ENCODE data around the gene KLHDC7B.

Gene KLHDC7B

DNA sequence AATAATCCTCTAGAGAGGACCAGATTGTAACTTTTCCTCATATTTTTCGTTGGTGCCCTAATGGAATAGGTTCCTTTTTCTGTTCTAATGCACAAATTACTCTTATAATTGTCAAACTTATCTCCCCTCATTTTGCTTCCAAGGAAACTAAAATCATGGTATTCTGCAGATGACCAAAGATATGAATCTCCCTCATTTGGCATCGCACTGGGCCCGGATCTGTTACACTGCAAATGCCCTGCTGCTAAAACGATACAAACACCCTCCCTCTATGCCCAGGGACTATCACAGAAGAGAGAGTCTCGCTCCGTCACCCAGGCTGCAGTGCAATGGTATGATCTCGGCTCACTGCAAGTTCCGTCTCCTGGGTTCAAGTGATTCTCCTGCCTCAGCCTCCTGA is 7.6 kb downstream of the KLHDC7B start:
- H3K4me3 ChIP-seq (replicated peaks; ENCODE audit: insufficient read depth, low read length), result no peak overlapping the region
- no peak overlapping the region for H3K27ac ChIP-seq (replicated peaks)
- no peak for DNase-seq (ENCODE audit: low read depth in 1 of 2, low spot score in 1 of 2)
- no peaks in the 10 kb centered on the region for H3K27me3 ChIP-seq (ENCODE audit: insufficient read depth, poor library complexity, severe bottlenecking)
- no peak for TF ChIP-seq POLR2AphosphoS5 (IDR thresholded peaks at IDR 0.05; ENCODE audit: low read depth)
- TF ChIP-seq, protein P1, sequence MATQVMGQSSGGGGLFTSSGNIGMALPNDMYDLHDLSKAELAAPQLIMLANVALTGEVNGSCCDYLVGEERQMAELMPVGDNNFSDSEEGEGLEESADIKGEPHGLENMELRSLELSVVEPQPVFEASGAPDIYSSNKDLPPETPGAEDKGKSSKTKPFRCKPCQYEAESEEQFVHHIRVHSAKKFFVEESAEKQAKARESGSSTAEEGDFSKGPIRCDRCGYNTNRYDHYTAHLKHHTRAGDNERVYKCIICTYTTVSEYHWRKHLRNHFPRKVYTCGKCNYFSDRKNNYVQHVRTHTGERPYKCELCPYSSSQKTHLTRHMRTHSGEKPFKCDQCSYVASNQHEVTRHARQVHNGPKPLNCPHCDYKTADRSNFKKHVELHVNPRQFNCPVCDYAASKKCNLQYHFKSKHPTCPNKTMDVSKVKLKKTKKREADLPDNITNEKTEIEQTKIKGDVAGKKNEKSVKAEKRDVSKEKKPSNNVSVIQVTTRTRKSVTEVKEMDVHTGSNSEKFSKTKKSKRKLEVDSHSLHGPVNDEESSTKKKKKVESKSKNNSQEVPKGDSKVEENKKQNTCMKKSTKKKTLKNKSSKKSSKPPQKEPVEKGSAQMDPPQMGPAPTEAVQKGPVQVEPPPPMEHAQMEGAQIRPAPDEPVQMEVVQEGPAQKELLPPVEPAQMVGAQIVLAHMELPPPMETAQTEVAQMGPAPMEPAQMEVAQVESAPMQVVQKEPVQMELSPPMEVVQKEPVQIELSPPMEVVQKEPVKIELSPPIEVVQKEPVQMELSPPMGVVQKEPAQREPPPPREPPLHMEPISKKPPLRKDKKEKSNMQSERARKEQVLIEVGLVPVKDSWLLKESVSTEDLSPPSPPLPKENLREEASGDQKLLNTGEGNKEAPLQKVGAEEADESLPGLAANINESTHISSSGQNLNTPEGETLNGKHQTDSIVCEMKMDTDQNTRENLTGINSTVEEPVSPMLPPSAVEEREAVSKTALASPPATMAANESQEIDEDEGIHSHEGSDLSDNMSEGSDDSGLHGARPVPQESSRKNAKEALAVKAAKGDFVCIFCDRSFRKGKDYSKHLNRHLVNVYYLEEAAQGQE (IDR thresholded peaks at IDR 0.05; ENCODE audit: insufficient replicate concordance, low read depth), result no peak
- no peak for TF ChIP-seq CTCF (IDR thresholded peaks at IDR 0.05; ENCODE audit: insufficient read depth, low read length)
- TF ChIP-seq GABPA (IDR thresholded peaks at IDR 0.05; ENCODE audit: low read depth), result no peak
- TF ChIP-seq SPI1 (IDR thresholded peaks at IDR 0.05; ENCODE audit: borderline replicate concordance, low read depth), result no peak

DNA sequence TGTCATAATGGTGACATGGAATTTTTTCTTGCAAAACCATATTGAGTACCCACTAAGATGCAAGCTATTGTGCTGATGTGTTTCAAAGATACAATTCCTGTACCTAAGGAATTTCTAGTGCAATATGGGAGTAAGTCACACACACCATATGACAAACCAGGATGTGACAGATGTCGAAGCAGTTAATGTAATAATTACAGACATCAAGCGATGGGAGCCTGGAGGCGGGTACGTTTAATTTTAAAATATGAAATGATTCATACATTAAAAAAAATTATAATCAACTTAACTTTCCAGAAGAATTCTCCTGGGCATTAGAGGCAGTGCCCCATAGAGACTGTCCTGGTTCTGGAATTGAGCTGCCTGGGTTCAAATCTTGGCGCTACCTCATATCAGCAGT is 11.0 kb downstream of the KLHDC7B start:
- no peak for DNase-seq (ENCODE audit: low read depth in 1 of 2, low spot score in 1 of 2)
- TF ChIP-seq, protein P1 (IDR thresholded peaks at IDR 0.05; ENCODE audit: insufficient replicate concordance, low read depth), result no peak
- no peak for TF ChIP-seq GABPA (IDR thresholded peaks at IDR 0.05; ENCODE audit: low read depth)
- no peak for TF ChIP-seq CTCF (IDR thresholded peaks at IDR 0.05; ENCODE audit: insufficient read depth, low read length)
- no peak for TF ChIP-seq SPI1 (IDR thresholded peaks at IDR 0.05; ENCODE audit: borderline replicate concordance, low read depth)
- TF ChIP-seq POLR2AphosphoS5 (IDR thresholded peaks at IDR 0.05; ENCODE audit: low read depth), result no peak
- Histone ChIP-seq H3K27ac (replicated peaks) (no peak overlapping the region), H3K27me3 (ENCODE audit: insufficient read depth, poor library complexity, severe bottlenecking) (no peaks in the 10 kb centered on the region), H3K4me3 (replicated peaks; ENCODE audit: insufficient read depth, low read length) (no peak overlapping the region)

GRCh38 chr22:50560034-50560433 is 14.3 kb downstream of the KLHDC7B start:
- H3K4me3 ChIP-seq (replicated peaks; ENCODE audit: insufficient read depth, low read length), result no peak overlapping the region
- H3K27ac ChIP-seq (replicated peaks), result no peak overlapping the region
- H3K27me3 ChIP-seq (ENCODE audit: insufficient read depth, poor library complexity, severe bottlenecking), result no peaks in the 10 kb centered on the region
- DNase-seq (ENCODE audit: low read depth in 1 of 2, low spot score in 1 of 2), result no peak
- no peak for TF ChIP-seq GABPA (IDR thresholded peaks at IDR 0.05; ENCODE audit: low read depth)

GRCh38 chr22:50561401-50562358 is 16.0 kb downstream of the KLHDC7B start:
- no peak overlapping the region for H3K4me3 ChIP-seq (replicated peaks; ENCODE audit: insufficient read depth, low read length)
- no peak for DNase-seq (ENCODE audit: low read depth in 1 of 2, low spot score in 1 of 2)
- no peaks in the 10 kb centered on the region for H3K27me3 ChIP-seq (ENCODE audit: insufficient read depth, poor library complexity, severe bottlenecking)
- H3K27ac ChIP-seq (replicated peaks), result no peak overlapping the region
- TF ChIP-seq SPI1 (IDR thresholded peaks at IDR 0.05; ENCODE audit: borderline replicate concordance, low read depth), result no peak
- no peak for TF ChIP-seq GABPA (IDR thresholded peaks at IDR 0.05; ENCODE audit: low read depth)
- no peak for TF ChIP-seq POLR2AphosphoS5 (IDR thresholded peaks at IDR 0.05; ENCODE audit: low read depth)
- TF ChIP-seq, protein P1 (IDR thresholded peaks at IDR 0.05; ENCODE audit: insufficient replicate concordance, low read depth), result no peak
- no peak for TF ChIP-seq CTCF (IDR thresholded peaks at IDR 0.05; ENCODE audit: insufficient read depth, low read length)

Data from HL-60 (cell line).